WTC11 (cell line): ENCODE measurements around the gene TMEM121B. TPM values are rescaled to one million over a fixed set of nuclear protein-coding genes. Genes with fewer than 3 reads are reported as not detected.

Experiments used
- ATAC-seq: fragments of 200-7000 bp; cut with Tn5 transposase; 2 replicates; pipeline ENCODE4 v1.10.0; 2021; ENCODE audit warnings: mild to moderate bottlenecking, moderate library complexity
- CTCF ChIA-PET: fragments of 300-600 bp; sonication (Branson Sonifier 250); formaldehyde crosslinking; loops from one replicate; lab custom pipeline; 2021; ENCODE audit warnings: antibody characterized with exemption; lab: Charles Lee
- POLR2A ChIA-PET: fragments of 350-600 bp; sonication (Branson Sonifier 250); formaldehyde crosslinking; loops from one replicate; lab custom pipeline; 2021; ENCODE audit warnings: antibody characterized with exemption; lab: Charles Lee
- DNase-seq: peaks from one replicate; pipeline ENCODE4 v3.0.0; 2021; ENCODE audit warnings: low spot score
- H3K27ac Mint-ChIP-seq: 2 replicates; pipeline ENCODE4 v1.8.0; 2021; ENCODE audit warnings: mixed read lengths
- H3K27me3 Mint-ChIP-seq: 2 replicates; pipeline ENCODE4 v1.8.0; 2021; ENCODE audit warnings: low read depth, mild to moderate bottlenecking, moderate library complexity, mixed read lengths
- H3K36me3 Mint-ChIP-seq: 2 replicates; pipeline ENCODE4 v1.8.0; 2021; ENCODE audit warnings: mixed read lengths
- H3K4me1 Mint-ChIP-seq: 2 replicates; pipeline ENCODE4 v1.8.0; 2022; ENCODE audit warnings: mixed read lengths
- H3K4me3 Mint-ChIP-seq: 2 replicates; pipeline ENCODE4 v1.8.0; 2021; ENCODE audit warnings: mild to moderate bottlenecking, moderate library complexity, mixed read lengths
- H3K9me3 Mint-ChIP-seq: 2 replicates; pipeline ENCODE4 v1.8.0; 2021; ENCODE audit warnings: mixed read lengths
- CBFB ChIP-seq: sonication (generic); formaldehyde crosslinking; IDR thresholded peaks from 2 replicates; pipeline ENCODE4 v1.8.1; 2022; ENCODE audit warnings: mild to moderate bottlenecking, low read depth, missing genetic modification reagents
- GABPB1 ChIP-seq: sonication (generic); formaldehyde crosslinking; IDR thresholded peaks from 2 replicates; pipeline ENCODE4 v1.8.1; 2023; ENCODE audit warnings: mild to moderate bottlenecking, missing genetic modification reagents
- HMGXB4 ChIP-seq: sonication (generic); formaldehyde crosslinking; IDR thresholded peaks from 2 replicates; pipeline ENCODE4 v1.8.1; 2023; ENCODE audit warnings: mild to moderate bottlenecking, moderate library complexity, missing genetic modification reagents
- IRF1 ChIP-seq: sonication (generic); formaldehyde crosslinking; IDR thresholded peaks from 2 replicates; pipeline ENCODE4 v1.8.0; 2023; ENCODE audit warnings: missing genetic modification reagents
- MYBL2 ChIP-seq: sonication (generic); formaldehyde crosslinking; IDR thresholded peaks from 2 replicates; pipeline ENCODE4 v1.8.1; 2023; ENCODE audit warnings: mild to moderate bottlenecking, moderate library complexity, missing genetic modification reagents
- NFATC4 ChIP-seq: fragments of 250-450 bp; sonication (Bioruptor Pico); IDR thresholded peaks from 2 replicates; pipeline ENCODE4 v1.9.0; 2021; ENCODE audit warnings: mild to moderate bottlenecking
- NFE2L1 ChIP-seq: sonication (generic); formaldehyde crosslinking; IDR thresholded peaks from 2 replicates; pipeline ENCODE4 v1.8.1; 2023; ENCODE audit warnings: missing genetic modification reagents
- PRRX2 ChIP-seq: fragments of 250-450 bp; sonication (Bioruptor Pico); IDR thresholded peaks from 2 replicates; pipeline ENCODE4 v1.8.0; 2021; ENCODE audit warnings: mild to moderate bottlenecking
- TCF7 ChIP-seq: sonication (generic); formaldehyde crosslinking; IDR thresholded peaks from 2 replicates; pipeline ENCODE4 v1.8.0; 2022; ENCODE audit warnings: mild to moderate bottlenecking, low read depth, missing genetic modification reagents, moderate library complexity
- TP53 ChIP-seq: sonication (generic); formaldehyde crosslinking; IDR thresholded peaks from 2 replicates; pipeline ENCODE4 v1.8.1; 2023; ENCODE audit warnings: mild to moderate bottlenecking, missing genetic modification reagents
- ZBTB21 ChIP-seq: sonication (generic); formaldehyde crosslinking; IDR thresholded peaks from 2 replicates; pipeline ENCODE4 v1.8.1; 2023; ENCODE audit warnings: mild to moderate bottlenecking, missing genetic modification reagents, borderline replicate concordance
- ZNF423 ChIP-seq: fragments of 250-450 bp; sonication (Bioruptor Pico); IDR thresholded peaks from 2 replicates; pipeline ENCODE4 v2.1.2; 2022; ENCODE audit warnings: mild to moderate bottlenecking, moderate library complexity
- ZNF671 ChIP-seq: fragments of 250-450 bp; sonication (Bioruptor Pico); IDR thresholded peaks from 2 replicates; pipeline ENCODE4 v1.8.0; 2021; ENCODE audit warnings: mild to moderate bottlenecking
- total RNA-seq: library from RNA; stranded (reverse); gene quantifications from 3 replicates; pipeline ENCODE4 v1.2.3, GENCODE V29; 2021
- TF ChIP-seq, protein P1 (sequence below): fragments of 250-450 bp; sonication (Bioruptor Pico); IDR thresholded peaks from 2 replicates; pipeline ENCODE4 v1.9.0; 2021; ENCODE audit warnings: mild to moderate bottlenecking, borderline replicate concordance
- TF ChIP-seq, protein P2 (sequence below): sonication (generic); formaldehyde crosslinking; IDR thresholded peaks from 2 replicates; pipeline ENCODE4 v1.8.0; 2022; ENCODE audit warnings: mild to moderate bottlenecking, missing genetic modification reagents
- TF ChIP-seq, protein P3 (sequence below): sonication (generic); formaldehyde crosslinking; IDR thresholded peaks from 2 replicates; pipeline ENCODE4 v1.8.0; 2022; ENCODE audit warnings: mild to moderate bottlenecking, missing genetic modification reagents
- TF ChIP-seq, protein P4 (sequence below): sonication (generic); formaldehyde crosslinking; IDR thresholded peaks from 2 replicates; pipeline ENCODE4 v1.8.0; 2022; ENCODE audit warnings: mild to moderate bottlenecking, missing genetic modification reagents

The TMEM121B gene
- total RNA-seq, 1 experiment from 2014 or later: 7.5 TPM

- TF ChIP-seq, protein P1, sequence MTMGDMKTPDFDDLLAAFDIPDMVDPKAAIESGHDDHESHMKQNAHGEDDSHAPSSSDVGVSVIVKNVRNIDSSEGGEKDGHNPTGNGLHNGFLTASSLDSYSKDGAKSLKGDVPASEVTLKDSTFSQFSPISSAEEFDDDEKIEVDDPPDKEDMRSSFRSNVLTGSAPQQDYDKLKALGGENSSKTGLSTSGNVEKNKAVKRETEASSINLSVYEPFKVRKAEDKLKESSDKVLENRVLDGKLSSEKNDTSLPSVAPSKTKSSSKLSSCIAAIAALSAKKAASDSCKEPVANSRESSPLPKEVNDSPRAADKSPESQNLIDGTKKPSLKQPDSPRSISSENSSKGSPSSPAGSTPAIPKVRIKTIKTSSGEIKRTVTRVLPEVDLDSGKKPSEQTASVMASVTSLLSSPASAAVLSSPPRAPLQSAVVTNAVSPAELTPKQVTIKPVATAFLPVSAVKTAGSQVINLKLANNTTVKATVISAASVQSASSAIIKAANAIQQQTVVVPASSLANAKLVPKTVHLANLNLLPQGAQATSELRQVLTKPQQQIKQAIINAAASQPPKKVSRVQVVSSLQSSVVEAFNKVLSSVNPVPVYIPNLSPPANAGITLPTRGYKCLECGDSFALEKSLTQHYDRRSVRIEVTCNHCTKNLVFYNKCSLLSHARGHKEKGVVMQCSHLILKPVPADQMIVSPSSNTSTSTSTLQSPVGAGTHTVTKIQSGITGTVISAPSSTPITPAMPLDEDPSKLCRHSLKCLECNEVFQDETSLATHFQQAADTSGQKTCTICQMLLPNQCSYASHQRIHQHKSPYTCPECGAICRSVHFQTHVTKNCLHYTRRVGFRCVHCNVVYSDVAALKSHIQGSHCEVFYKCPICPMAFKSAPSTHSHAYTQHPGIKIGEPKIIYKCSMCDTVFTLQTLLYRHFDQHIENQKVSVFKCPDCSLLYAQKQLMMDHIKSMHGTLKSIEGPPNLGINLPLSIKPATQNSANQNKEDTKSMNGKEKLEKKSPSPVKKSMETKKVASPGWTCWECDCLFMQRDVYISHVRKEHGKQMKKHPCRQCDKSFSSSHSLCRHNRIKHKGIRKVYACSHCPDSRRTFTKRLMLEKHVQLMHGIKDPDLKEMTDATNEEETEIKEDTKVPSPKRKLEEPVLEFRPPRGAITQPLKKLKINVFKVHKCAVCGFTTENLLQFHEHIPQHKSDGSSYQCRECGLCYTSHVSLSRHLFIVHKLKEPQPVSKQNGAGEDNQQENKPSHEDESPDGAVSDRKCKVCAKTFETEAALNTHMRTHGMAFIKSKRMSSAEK (CRISPR knock-in tag): no peak
- TF ChIP-seq GABPB1 (CRISPR knock-in tag) (no peak), TCF7 (CRISPR knock-in tag) (no peak), IRF1 (no peak), MYBL2 (no peak), NFATC4 (CRISPR knock-in tag) (no peak)
These were observed 34.9 kb downstream of the TMEM121B start (continued) for GRCh38 chr22:17086296-17086695.

DNA sequence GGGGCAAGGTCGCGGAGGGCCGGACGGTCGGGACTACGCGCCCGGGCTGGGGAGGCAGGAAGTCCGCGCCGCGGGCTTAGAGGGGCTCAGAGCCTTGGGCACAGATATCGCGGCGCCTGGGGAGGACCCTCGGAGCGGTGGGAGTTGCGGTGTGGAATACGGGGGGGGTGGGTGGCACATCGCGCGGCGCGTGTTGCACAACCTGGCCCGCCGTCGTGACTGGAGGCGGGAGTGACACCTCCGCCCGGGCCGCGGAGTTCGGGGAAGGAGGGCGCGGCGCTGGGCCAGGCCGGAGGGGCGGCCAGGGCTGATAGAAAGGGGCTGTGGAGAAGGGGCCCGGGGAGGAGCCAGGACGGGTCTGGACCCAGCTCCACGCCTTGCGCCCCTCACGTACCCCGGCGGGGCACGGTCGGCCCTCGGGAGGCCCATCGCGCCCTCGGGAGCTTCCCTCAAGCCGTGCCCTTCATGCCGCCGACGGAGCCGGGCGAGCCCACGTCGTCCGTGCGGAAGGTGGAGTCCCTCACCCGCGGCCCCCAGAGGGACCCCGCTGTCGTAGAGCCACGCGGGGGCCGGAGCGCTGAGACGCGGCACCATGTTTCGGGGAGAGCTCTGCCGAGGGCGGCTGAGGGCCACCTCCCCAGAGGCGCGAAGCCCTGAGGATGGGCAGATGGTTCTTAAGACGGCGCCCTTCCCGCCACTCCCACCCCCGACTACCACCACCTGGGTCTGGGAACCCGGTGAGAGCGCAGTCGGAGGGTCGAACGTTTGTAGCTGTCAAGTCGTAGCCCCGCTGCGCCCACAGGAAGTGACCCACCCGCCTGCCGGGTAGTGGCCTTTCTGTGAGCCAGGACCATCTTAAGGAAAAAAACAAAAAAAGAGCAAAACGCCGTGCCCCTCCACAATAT, 35.6 kb downstream of the TMEM121B start:
- POLR2A ChIA-PET: interaction anchor here (0.6 kb wide), 1 partner anchor 918 kb away, joined by 3 read pairs; no protein-coding TSS in a partner anchor
- Mint-ChIP-seq H3K4me1 (peaks cover 25% of the 10 kb centered on the region), H3K27me3 (peaks cover 34% of the 10 kb centered on the region)
- CTCF ChIA-PET: interaction anchor here (0.9 to 2.5 kb wide), 6 partner anchors 10 to 86 kb away, joined by 3 to 18 read pairs (median 4); no protein-coding TSS in a partner anchor
- TF ChIP-seq MYBL2 (0 out of 2 replicates have a peak, but pooled peaks have one; percentile 4), TP53 (0 out of 2 replicates have a peak, but pooled peaks have one; percentile 25), ZNF423 (CRISPR knock-in tag) (no peak), ZNF671 (no peak), HMGXB4 (CRISPR knock-in tag) (0 out of 2 replicates have a peak, but pooled peaks have one; percentile 23), ZBTB21 (no peak), PRRX2 (CRISPR knock-in tag) (no peak), CBFB (0 out of 2 replicates have a peak, but pooled peaks have one; percentile 33), NFE2L1 (0 out of 2 replicates have a peak, but pooled peaks have one; percentile 62)
- TF ChIP-seq, protein P2, sequence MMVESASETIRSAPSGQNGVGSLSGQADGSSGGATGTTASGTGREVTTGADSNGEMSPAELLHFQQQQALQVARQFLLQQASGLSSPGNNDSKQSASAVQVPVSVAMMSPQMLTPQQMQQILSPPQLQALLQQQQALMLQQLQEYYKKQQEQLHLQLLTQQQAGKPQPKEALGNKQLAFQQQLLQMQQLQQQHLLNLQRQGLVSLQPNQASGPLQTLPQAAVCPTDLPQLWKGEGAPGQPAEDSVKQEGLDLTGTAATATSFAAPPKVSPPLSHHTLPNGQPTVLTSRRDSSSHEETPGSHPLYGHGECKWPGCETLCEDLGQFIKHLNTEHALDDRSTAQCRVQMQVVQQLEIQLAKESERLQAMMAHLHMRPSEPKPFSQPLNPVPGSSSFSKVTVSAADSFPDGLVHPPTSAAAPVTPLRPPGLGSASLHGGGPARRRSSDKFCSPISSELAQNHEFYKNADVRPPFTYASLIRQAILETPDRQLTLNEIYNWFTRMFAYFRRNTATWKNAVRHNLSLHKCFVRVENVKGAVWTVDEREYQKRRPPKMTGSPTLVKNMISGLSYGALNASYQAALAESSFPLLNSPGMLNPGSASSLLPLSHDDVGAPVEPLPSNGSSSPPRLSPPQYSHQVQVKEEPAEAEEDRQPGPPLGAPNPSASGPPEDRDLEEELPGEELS: 0 out of 2 replicates have a peak, but pooled peaks have one; percentile 24
- TF ChIP-seq, protein P3, sequence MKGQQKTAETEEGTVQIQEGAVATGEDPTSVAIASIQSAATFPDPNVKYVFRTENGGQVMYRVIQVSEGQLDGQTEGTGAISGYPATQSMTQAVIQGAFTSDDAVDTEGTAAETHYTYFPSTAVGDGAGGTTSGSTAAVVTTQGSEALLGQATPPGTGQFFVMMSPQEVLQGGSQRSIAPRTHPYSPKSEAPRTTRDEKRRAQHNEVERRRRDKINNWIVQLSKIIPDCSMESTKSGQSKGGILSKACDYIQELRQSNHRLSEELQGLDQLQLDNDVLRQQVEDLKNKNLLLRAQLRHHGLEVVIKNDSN (CRISPR knock-in tag): peak; percentile 55; the same call in 1 of the 2 replicates
- TF ChIP-seq, protein P4, sequence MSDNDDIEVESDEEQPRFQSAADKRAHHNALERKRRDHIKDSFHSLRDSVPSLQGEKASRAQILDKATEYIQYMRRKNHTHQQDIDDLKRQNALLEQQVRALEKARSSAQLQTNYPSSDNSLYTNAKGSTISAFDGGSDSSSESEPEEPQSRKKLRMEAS (CRISPR knock-in tag): peak; percentile 74
- TF ChIP-seq, all 79 proteins: peak for 8
- Mint-ChIP-seq H3K27ac (no peak overlapping the region), H3K36me3 (no peaks in the 10 kb centered on the region), H3K4me3 (peak overlapping the region; percentile 71), H3K9me3 (no peaks in the 10 kb centered on the region)
- ATAC-seq (peak; percentile 31), DNase-seq (peak; percentile 25)
